HK-2 (cell line): ENCODE measurements around the gene KDM4F.

ENCODE experiments used
- DNase-seq: peaks from one replicate; pipeline ENCODE4 v3.0.0-alpha.2; 2018; ENCODE audit not compliant: unreplicated experiment

KDM4F gene

GRCh38 chr11:95091663-95092180 lies 42.5 kb downstream of the KDM4F start:
- no peak for DNase-seq

GRCh38 chr11:95092549-95093324 lies 43.5 kb downstream of the KDM4F start:
- DNase-seq: no peak

- DNase-seq: no peak
Observed at GRCh38 chr11:95093548-95093947, 44.3 kb downstream of the KDM4F start.

- no peak for DNase-seq
Observed at GRCh38 chr11:95095858-95096587, 46.8 kb downstream of the KDM4F start.

GRCh38 chr11:95097209-95097608 lies 48.0 kb downstream of the KDM4F start:
- no peak for DNase-seq

GRCh38 chr11:95098826-95099225 lies 49.6 kb downstream of the KDM4F start:
- DNase-seq: no peak

- DNase-seq: no peak
Observed at GRCh38 chr11:95100191-95100648, 51.0 kb downstream of the KDM4F start.
